ENCODE results near the gene RPS13. TPM values are rescaled to one million over a fixed set of nuclear protein-coding genes. Genes with fewer than 3 reads are reported as not detected.
"Not testable (repeated sequence)": the region's sequence is repeated elsewhere in the genome, so short reads cannot be mapped to it uniquely, and the experiment has no call there.

The RPS13 gene
- total RNA-seq, 4 donors from 2014 or later: 1,397 to 1,720 (median 1,505) TPM

DNA sequence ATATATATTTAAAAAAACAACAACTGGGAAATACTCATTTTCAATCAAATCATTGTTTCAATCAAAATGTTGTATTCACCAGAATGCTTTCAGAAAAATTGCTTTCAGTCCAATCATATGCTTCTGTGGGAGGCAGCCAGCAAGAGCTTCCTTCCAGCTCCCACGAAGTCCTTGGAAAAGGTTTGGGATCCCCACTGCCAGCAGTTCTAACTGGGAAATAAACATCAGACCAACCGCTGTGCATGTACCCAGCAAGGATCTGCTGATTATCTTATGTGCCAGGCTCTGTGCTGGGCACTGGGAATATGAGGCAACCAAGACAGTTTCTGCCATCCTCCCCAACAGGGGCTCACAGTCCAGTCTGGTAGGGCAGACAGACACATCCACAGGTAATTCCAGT is 10.8 kb downstream of the RPS13 start:
- ATAC-seq (ENCODE audit: low FRiP score): no peak
- no peak for TF ChIP-seq CTCF (IDR thresholded peaks at IDR 0.05)
- no peak for DNase-seq (ENCODE audit: low spot score)

GRCh38 chr11:17063171-17064002 is 14.1 kb downstream of the RPS13 start:
- ATAC-seq (ENCODE audit: low FRiP score) (peak; percentile 57), DNase-seq (ENCODE audit: low spot score) (peak; percentile 43)
- TF ChIP-seq CTCF (IDR thresholded peaks at IDR 0.05): peak in 1 of 3 donors; percentile 27

DNA sequence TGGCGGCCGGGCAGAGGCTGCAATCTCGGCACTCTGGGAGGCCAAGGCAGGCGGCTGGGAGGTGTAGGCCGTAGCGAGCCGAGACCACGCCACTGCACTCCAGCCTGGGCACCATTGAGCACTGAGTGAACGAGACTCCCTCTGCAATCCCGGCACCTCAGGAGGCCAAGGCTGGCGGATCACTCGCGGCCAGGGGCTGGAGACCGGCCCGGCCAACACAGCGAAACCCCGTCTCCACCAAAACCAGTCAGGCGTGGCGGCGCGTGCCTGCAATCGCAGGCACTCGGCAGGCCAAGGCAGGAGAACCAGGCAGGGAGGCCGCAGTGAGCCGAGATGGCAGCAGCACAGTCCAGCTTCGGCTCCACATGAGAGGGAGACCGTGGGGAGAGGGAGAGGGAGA is 26.3 kb downstream of the RPS13 start:
- not testable (repeated sequence) for ATAC-seq (ENCODE audit: low FRiP score); DNase-seq (ENCODE audit: low spot score)

- ATAC-seq (ENCODE audit: low FRiP score); DNase-seq (ENCODE audit: low spot score): not testable (repeated sequence)
These were observed 29.0 kb downstream of the RPS13 start for GRCh38 chr11:17048491-17048890.

DNA sequence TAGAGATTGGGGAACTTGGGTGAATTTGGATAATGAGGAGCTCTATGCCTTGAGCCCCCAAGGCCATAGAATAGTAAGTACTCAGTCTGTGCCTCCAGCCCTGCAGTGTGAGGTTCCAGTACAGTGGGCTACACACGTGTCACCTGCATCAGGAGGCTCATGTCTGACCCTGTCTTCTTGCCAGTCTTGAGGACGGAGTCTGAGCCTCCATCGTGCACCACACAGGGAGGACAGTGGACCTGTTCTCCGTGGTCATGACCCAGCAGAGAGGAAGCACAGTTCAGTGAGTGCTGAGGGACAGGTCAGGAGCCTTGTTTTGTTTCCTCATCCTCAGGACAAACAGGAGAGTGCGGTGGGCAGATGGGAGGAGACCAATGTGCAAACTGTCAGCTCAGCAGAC is 30.8 kb downstream of the RPS13 start:
- ATAC-seq (ENCODE audit: low FRiP score): no peak
- no peak for DNase-seq (ENCODE audit: low spot score)
- no peak for TF ChIP-seq CTCF (IDR thresholded peaks at IDR 0.05)

GRCh38 chr11:17036666-17037658 is 40.5 kb downstream of the RPS13 start:
- TF ChIP-seq CTCF (IDR thresholded peaks at IDR 0.05): no peak
- DNase-seq (ENCODE audit: low spot score) (no peak), ATAC-seq (ENCODE audit: low FRiP score) (no peak)

DNA sequence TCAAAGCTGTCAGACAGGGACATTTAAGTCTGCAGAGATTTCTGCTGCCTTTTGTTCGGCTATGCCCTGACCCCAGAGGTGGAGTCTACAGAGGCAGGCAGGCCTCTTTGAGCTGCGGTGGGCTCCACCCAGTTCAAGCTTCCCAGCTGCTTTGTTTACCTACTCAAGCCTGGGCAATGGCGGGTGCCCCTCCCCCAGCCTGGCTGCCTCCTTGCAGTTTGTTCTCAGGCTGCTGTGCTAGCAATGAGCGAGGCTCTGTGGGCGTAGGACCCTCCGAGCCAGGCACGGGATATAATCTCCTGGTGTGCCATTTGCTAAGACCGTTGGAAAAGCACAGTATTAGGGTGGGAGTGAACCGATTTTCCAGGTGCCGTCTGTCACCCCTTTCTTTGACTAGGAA is 43.4 kb downstream of the RPS13 start:
- ATAC-seq (ENCODE audit: low FRiP score); DNase-seq (ENCODE audit: low spot score): not testable (repeated sequence)

- no peak for ATAC-seq (ENCODE audit: low FRiP score)
- DNase-seq (ENCODE audit: low spot score): no peak
- TF ChIP-seq CTCF (IDR thresholded peaks at IDR 0.05): no peak
These were observed 50.9 kb downstream of the RPS13 start for GRCh38 chr11:17026487-17027082.
